HG02981 (cell line): ENCODE measurements around the gene TMEM116.
"Not testable (repeated sequence)": the region's sequence is repeated elsewhere in the genome, so short reads cannot be mapped to it uniquely, and the experiment has no call there.

Experiments used
- ATAC-seq: cut with Tn5 transposase; IDR thresholded peaks from one replicate; pipeline ENCODE4 v1.9.1; 2021; ENCODE audit warnings: mild to moderate bottlenecking, moderate library complexity; ENCODE audit not compliant: unreplicated experiment

The TMEM116 gene

GRCh38 chr12:112012775-112013600 is at the start of gene TMEM116, which contains the start of gene ERP29:
Gene TMEM116, minus strand, starts transcription at chr12:112013165. Its CDS starts 7,895 bp downstream, at chr12:112005270.
Gene ERP29, plus strand, starts transcription at chr12:112013426. Its CDS starts 40 bp downstream, at chr12:112013466.
- peak; percentile 68 for ATAC-seq

DNA sequence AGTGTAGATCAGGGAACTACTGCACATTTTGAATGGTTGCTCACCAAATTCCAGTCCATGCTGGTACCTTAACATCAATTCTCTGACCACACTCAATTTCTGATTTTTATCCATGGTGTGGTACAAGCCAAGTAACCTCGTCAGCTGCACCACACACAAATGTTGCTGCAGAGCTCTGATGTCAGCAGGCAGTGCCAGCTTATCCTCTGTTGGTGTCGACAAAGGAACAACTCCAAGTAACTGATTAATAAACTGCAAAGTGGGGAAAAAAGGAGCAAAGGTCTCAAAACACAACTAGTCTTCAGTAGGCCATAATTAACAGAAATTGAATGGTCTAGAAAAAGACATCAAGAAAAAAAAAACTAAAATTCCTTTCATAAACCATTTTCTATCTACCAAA is 48.2 kb upstream of the TMEM116 start:
- ATAC-seq, result no peak

DNA sequence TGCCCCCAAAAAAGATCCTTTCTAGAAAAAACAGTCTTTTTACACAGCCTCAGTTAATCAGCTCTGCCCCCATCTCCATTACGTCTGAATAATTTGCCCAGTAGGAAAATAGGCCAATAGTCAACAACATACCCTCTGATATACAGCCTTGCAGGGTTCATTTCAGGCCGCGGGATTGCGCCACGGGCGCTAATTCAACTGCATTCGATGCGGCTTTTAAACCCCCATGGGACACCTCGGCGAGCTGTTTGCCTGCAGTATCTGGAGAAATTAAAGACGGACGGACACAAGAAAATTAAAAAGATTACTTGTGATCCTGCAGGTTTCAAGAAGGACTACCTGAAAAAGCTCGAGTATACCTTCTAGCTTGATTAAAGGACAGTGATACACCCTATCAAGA is 36.4 kb upstream of the TMEM116 start:
- no peak for ATAC-seq

DNA sequence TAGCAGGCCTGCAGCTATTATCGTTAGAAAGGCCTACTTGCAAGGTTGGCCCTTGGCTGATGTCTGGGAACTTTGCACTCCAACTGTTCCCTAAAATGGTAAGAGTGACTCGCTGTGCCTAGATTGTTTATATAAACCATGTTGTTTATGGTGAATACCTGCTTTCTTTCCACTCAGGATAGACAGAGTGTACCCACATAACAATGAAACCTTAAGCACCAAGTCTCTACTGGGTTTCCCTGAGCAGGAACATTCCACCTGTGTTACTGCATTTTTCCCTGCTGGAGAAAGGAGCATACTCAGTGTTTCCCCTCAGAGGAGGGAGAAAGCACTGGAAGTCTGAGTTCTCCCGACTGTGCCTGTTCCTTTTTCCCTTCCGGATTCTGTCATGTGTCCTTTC is 33.0 kb upstream of the TMEM116 start:
- no peak for ATAC-seq

DNA sequence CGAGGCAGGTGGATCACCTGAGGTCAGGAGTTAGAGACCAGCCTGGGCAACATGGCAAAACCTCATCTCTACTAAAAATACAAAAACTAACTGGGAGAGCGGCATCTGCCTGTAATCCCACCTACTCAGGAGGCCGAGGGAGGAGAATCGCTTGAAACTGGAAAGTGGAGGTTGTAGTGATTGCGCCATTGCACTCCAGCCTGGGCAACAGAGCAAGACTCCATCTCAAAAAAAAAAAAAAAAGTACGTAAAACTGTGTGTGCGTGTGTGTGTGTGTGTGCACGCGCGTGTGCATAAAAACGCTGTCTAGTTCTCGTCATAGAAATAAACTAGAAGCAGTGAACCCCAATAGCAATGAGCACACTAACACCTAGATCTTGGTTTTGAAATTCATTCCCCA is 23.6 kb upstream of the TMEM116 start:
- ATAC-seq, result not testable (repeated sequence)

GRCh38 chr12:112035219-112035785 is 22.3 kb upstream of the TMEM116 start:
- no peak for ATAC-seq

DNA sequence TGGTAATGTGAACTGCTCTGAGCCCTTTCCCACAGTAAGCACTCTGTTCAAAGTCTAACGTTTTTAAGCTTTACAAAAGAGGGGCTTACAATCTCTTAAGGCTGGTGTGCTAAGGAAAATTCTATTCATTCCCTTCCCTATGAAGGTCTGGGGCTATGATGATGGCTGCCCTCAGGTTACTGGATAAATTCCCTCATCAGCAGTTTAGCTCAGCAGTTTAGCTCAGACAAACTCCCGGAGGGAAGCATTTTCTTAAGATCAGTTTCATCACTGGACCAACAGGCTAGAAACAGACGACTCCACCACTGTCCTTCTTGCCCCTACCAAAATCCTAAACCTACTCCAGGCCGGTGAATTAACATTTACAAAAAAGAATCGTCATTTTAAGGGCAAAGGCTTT is 19.3 kb upstream of the TMEM116 start:
- ATAC-seq, result no peak

DNA sequence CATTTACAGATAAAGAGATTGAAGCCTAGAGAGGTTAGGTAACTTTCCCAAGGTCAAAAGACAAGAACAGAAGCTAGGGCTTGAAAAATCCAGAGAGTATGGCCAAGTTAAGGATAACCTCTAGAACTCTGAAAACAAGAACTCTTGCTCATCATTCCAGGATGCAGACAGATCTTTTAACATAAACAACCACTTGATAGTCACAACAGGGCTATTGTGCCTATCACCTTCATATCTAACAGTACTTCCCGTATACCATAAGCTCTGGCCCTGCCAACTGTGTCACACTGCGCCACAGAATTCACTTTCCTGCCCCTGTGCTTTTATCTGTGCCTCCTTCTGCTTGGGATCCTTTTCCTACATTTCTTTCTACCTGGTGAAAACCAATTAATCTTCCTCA is 18.5 kb upstream of the TMEM116 start:
- ATAC-seq, result no peak

GRCh38 chr12:112029301-112029700 is 16.3 kb upstream of the TMEM116 start:
- ATAC-seq, result no peak

DNA sequence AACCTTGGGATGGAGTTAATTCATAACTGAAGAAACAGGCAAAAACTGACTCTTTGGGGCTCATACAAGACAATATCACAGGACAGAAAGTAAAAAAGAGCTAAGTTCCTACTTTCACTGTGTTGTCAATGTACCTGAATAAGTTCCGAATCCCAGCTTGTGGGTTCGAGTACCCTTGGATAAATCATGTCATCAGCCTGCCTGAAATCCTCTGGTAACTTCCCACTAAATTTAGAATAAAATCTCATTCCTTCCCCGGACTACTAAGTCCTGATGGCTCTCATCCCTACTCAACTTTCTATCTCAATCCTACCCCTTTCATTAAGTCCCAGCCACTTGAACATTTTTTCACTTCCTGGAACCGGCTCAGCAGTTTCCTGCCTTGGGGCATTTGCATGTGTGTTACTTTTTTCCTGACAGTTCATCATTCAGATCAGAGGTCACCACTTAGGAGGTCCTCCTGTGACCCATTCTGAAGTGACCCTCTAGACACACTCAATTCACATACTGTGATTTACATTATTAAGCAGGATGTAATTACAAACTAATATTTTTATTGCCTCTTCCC is 12.9 kb upstream of the TMEM116 start:
- ATAC-seq, result no peak

DNA sequence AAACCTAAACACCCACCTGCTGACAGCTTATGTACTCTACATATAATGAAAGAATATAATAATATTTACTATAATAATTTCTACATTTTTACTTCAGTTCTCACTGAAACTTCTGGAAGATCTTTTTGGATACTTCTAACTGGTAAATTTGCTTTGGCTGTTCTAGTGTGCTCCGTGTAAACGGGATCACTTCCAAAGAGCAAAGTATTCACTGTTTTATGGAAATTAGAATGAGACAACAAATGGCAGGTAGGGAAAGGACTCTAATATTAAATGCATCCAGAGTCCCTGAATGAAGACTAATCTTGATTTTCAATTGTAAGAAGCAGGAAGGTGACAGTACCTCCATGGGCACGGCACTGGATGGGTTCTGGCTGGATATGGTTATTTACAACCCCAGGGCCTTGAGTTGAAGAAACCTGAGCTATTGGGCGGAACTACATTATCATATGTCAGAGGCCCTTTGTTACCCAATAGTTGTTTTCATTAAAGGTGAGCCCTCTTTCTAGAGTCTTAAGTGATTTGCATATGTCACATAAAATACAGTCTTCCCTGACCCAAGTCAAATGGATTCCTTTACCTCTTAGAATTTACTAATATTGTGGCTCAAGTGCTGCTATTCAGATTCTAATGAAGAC is 10.9 kb upstream of the TMEM116 start:
- ATAC-seq, result no peak

DNA sequence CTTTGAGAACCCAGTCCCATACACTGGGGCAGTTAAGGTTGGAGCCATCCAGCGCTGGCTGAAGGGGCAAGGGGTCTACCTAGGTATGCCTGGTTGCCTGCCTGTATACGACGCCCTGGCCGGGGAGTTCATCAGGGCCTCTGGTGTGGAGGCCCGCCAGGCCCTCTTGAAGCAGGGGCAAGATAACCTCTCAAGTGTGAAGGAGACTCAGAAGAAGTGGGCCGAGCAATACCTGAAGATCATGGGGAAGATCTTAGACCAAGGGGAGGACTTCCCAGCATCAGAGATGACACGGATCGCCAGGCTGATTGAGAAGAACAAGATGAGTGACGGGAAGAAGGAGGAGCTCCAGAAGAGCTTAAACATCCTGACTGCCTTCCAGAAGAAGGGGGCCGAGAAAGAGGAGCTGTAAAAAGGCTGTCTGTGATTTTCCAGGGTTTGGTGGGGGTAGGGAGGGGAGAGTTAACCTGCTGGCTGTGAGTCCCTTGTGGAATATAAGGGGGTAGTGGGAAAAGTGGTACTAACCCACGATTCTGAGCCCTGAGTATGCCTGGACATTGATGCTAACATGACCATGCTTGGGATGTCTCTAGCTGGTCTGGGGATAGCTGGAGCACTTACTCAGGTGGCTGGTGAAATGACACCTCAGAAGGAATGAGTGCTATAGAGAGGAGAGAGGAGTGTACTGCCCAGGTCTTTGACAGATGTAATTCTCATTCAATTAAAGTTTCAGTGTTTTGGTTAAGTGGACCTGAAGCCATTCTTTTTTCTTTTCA is 9.5 kb upstream of the TMEM116 start:
- ATAC-seq, result no peak

GRCh38 chr12:112020947-112021457 is 8.0 kb upstream of the TMEM116 start:
- ATAC-seq, result no peak

DNA sequence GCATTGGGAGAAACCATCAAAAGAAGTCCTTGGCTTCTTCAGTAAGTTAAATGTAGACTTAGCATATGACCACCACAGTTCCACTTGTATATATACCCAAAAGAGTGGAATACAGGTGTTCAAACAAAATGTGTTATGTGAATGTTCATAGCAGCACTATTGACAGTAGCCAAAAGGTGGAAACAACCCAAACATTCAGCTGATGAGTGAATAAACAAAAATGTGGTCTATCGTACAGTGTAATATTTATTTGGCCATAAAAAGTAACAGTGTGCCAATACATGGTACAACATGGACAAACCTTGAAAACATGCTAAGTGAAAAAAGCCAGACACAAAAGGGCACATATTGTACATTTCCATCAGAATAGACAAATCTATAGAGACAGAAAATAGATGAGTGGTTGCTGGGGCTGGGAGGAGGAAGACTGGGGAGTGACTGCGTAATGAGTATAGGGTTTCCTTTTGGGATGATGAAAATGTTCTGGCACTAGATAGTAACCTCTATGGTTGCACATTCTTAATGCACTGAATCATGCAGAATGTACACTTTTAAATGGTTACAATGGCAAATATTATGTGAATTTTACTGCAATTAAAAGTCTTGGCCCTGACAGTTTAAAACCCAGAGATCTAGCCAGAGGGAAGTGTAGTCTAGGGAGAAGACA is 5.7 kb upstream of the TMEM116 start:
- ATAC-seq, result no peak

GRCh38 chr12:112017041-112017440 is 4.1 kb upstream of the TMEM116 start:
- no peak for ATAC-seq

DNA sequence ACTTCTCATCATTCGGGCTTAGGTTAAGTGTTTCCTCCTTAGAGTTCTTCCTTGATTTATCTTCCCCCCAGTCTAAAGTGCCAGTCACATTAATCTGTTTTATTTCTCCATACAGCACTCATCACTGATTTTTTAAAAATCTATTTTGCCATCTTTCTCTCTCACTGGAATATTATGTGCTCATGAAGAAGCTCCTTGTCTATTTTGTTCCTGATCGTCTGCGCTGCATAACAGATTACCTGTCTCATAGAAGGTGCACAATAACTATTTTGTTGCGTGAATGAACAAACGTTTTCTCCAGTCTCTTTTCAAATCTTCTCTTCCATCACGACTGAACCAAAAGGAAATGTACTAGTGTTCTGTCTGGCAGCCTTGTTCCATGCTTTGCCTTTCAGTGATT is 3.0 kb upstream of the TMEM116 start:
- no peak for ATAC-seq

DNA sequence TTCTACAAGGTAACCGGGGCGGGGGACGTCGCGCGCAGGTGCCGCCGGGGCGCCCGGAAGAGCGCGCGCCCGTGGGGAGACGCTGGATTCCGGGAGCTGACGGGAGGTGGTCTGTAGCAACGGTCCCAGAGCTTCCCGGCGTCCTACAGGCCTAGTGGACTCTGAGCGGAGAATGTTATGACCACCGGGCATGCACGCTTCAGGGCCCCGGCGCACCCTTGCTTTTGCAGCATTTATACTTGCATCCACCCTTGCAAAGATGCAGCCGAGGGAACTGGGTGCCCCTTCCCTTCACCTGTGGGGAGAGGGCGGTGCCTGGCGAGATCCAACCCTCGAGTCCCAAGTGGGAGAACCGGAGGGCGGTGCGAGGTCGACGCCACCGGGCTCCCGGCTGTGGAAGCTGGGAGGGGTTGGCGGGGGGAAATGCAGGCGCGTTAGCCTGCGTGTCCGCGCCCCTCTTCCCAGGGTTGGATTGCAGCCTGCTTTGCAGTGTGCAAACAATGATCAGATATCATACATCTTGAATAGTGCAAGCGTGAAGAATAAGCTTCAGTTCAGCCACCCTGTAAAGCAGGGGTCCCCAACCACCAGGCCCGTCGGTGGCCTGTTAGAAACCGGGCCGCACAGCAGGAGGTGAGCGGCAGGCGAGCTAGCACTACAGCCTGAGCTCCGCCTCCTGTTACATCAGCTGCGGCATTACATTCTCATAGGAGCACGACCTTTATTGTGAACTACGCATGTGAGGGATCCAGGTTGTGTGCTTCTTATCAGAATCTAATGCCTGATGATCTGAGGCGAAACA is 837 bp upstream of the TMEM116 start:
- peak; percentile 30 for ATAC-seq

DNA sequence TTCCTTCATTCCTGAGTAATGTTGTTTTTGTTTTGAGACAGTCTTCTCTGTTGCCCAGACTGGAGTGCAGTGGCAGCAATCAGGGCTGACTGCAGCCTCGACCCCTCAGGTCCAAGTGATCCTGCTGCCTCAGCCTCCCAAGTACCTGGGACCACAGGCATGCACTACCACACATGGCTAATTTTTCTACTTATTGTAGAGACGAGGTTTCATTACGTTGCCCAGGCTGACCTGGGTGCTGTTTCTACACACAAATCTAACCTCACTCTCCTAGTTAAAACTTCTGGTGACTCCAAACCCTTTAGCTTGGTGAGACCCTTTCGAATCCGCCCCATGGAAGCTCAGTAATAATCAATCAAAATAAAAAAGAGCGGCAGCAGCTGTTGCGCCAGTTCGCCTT is 1.3 kb downstream of the TMEM116 start:
- ATAC-seq, result no peak
